Calu3 (cell line): ENCODE data around the gene ZFP36L2. TPM values are rescaled to one million over a fixed set of nuclear protein-coding genes. Genes with fewer than 3 reads are reported as not detected.

Experiments
- BruUV-seq: library from RNA; stranded (reverse); fragments of 400-500 nt; replicated peaks from 2 replicates; lab custom pipeline; 2021; lab: Mats Ljungman, UMichigan
- CTCF ChIA-PET: fragments of 300-600 bp; sonication (Branson Sonifier 250); formaldehyde crosslinking; loops from one replicate; lab custom pipeline; 2022; ENCODE audit warnings: antibody characterized with exemption; lab: Charles Lee
- DNase-seq: peaks from one replicate; pipeline ENCODE4 v3.0.0; 2022
- H3K27ac Mint-ChIP-seq: one replicate; pipeline ENCODE4 v1.8.0; 2022; ENCODE audit warnings: mixed read lengths; ENCODE audit not compliant: unreplicated experiment
- H3K27me3 Mint-ChIP-seq: one replicate; pipeline ENCODE4 v1.8.0; 2022; ENCODE audit warnings: mixed read lengths; ENCODE audit not compliant: unreplicated experiment
- H3K36me3 Mint-ChIP-seq: one replicate; pipeline ENCODE4 v1.8.0; 2022; ENCODE audit warnings: mild to moderate bottlenecking, moderate library complexity, mixed read lengths; ENCODE audit not compliant: insufficient read depth, unreplicated experiment
- H3K4me1 Mint-ChIP-seq: one replicate; pipeline ENCODE4 v1.8.0; 2022; ENCODE audit warnings: mild to moderate bottlenecking, low read depth, mixed read lengths; ENCODE audit not compliant: unreplicated experiment
- H3K4me3 Mint-ChIP-seq: one replicate; pipeline ENCODE4 v1.8.0; 2022; ENCODE audit warnings: mild to moderate bottlenecking, low read depth, moderate library complexity, mixed read lengths; ENCODE audit not compliant: unreplicated experiment
- H3K9me3 Mint-ChIP-seq: one replicate; pipeline ENCODE4 v1.8.0; 2022; ENCODE audit warnings: low read depth, mixed read lengths; ENCODE audit not compliant: unreplicated experiment
- intact Hi-C: fragments of 100-400 bp; cut with micrococcal nuclease; formaldehyde crosslinking; loops from one replicate; pipeline ENCODE4 v1.10.0; 2022; ENCODE audit not compliant: unreplicated experiment
- total RNA-seq: library from RNA; stranded (reverse); gene quantifications from 2 replicates; pipeline ENCODE4 v1.2.3, GENCODE V29; 2022
- TF ChIP-seq, protein P1 (sequence below): fragments of 200-600 bp; IDR thresholded peaks from one replicate; pipeline ENCODE4 v1.8.0; 2022; ENCODE audit warnings: antibody characterized with exemption; ENCODE audit not compliant: unreplicated experiment

ZFP36L2 gene
- total RNA-seq, 1 experiment from 2014 or later = 90.7 TPM

- intact Hi-C loops = loop anchor here (1.0 kb wide), 1 partner anchor 25 kb away; no protein-coding TSS in a partner anchor
- Mint-ChIP-seq H3K27me3 (no peaks in the 10 kb centered on the region), H3K9me3 (no peaks in the 10 kb centered on the region), H3K36me3 (peaks cover 54% of the 10 kb centered on the region), H3K4me3 (peak overlapping the region; percentile 98), H3K4me1 (peaks cover 35% of the 10 kb centered on the region), H3K27ac (peak overlapping the region; percentile 84)
- CTCF ChIA-PET = interaction anchor here (0.7 to 1.9 kb wide), 5 partner anchors 19 to 348 kb away, joined by 3 to 10 read pairs (median 4); no protein-coding TSS in a partner anchor
- TF ChIP-seq, protein P1, sequence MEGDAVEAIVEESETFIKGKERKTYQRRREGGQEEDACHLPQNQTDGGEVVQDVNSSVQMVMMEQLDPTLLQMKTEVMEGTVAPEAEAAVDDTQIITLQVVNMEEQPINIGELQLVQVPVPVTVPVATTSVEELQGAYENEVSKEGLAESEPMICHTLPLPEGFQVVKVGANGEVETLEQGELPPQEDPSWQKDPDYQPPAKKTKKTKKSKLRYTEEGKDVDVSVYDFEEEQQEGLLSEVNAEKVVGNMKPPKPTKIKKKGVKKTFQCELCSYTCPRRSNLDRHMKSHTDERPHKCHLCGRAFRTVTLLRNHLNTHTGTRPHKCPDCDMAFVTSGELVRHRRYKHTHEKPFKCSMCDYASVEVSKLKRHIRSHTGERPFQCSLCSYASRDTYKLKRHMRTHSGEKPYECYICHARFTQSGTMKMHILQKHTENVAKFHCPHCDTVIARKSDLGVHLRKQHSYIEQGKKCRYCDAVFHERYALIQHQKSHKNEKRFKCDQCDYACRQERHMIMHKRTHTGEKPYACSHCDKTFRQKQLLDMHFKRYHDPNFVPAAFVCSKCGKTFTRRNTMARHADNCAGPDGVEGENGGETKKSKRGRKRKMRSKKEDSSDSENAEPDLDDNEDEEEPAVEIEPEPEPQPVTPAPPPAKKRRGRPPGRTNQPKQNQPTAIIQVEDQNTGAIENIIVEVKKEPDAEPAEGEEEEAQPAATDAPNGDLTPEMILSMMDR = no peak
- no TSS peak for BruUV-seq
- DNase-seq = peak; percentile 64
Measured at GRCh38 chr2:43218702-43219382, 7.6 kb downstream of the ZFP36L2 start.

DNA sequence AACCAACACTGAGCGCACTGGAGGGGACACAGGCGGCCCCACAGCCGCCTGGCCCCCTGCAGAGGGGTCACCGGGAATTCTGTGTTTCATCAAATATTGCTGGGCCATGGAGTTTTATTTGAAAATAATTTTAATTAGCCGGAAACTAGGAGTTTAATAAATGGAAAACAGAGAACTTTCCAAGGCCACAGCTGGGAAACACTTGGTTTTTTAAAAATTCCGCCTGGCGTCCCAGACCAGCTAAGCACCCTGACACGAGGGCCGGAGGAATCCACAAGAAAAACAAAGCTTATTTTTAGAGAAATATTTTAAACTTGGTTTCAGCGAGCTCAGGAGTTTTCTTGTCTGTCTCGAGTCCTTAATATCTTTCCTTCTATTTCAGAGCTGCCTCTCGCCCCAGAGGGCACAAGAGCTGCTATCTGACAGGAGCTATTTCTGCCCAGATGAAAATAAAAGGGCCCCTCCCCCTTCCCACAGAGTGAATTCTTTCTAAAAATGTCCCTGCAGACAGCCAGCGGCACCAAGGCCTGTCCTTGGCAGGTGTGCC lies 8.2 kb downstream of the ZFP36L2 start:
- DNase-seq = no peak
- Mint-ChIP-seq H3K4me1 (peaks cover 35% of the 10 kb centered on the region), H3K36me3 (peaks cover 48% of the 10 kb centered on the region), H3K27ac (peak overlapping the region; percentile 84), H3K9me3 (no peaks in the 10 kb centered on the region), H3K27me3 (no peaks in the 10 kb centered on the region), H3K4me3 (peak overlapping the region; percentile 98)
- no TSS peak for BruUV-seq
- intact Hi-C loops = loop anchor here (1.0 kb wide), 1 partner anchor 24 kb away; no protein-coding TSS in a partner anchor
- TF ChIP-seq, protein P1 = no peak
- CTCF ChIA-PET = interaction anchor here (0.6 to 1.3 kb wide), 6 partner anchors 18 to 347 kb away, joined by 3 to 4 read pairs (median 4); no protein-coding TSS in a partner anchor

DNA sequence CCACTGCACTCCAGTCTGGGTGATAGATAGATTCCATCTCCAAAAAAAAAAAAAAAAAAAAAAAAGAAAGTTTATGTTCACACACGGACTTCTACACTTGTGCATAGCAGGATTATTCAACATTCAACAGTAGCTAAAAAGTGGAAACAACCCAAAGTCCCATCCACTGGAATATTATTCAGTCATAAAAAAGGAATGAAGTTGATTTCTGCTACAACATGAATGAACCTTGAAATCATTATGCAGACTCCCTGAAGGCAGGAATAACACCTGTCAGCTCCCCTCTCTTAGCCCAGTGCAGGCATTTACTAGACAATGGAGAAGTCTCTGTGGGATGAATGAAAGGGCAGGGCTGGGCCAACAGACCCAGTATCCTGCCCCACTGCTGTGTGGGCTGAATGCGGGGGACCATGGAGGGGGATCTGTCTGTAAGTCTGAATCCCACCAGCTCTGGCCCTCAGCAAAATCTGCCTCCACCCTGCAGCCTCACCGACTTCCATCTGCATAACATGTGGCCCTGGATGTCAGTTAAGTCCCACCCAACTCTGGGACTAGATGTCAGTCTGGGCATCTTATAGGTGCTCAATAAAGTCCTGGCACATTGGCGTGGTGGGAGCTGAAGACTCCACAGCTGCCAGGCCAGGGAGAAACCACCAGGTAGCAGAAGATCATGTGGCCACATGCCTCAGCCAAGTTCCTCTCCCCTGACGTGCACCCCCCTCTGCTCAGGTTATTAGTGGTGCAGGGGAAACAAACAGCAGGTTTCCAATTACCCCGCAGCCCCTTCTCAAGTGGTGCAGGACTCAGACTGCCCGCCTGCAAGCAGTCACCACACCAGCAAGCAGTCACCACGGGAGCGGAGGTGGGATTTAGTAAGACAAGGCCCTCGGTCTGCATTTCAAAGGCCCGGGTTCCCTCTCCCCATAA lies 8.9 kb downstream of the ZFP36L2 start:
- DNase-seq = no peak
- no TSS peak for BruUV-seq
- H3K36me3 Mint-ChIP-seq = peaks cover 41% of the 10 kb centered on the region
- intact Hi-C loops = loop anchor here (1.0 kb wide), 1 partner anchor 23 kb away; no protein-coding TSS in a partner anchor
- CTCF ChIA-PET = interaction anchor here (0.6 to 1.3 kb wide), 4 partner anchors 18 to 243 kb away, joined by 3 to 4 read pairs (median 4); no protein-coding TSS in a partner anchor
- H3K9me3 Mint-ChIP-seq = no peaks in the 10 kb centered on the region
- TF ChIP-seq, protein P1 = no peak
- peaks cover 43% of the 10 kb centered on the region for H3K4me1 Mint-ChIP-seq
- H3K27ac Mint-ChIP-seq = no peak overlapping the region
- no peaks in the 10 kb centered on the region for H3K27me3 Mint-ChIP-seq
- no peak overlapping the region for H3K4me3 Mint-ChIP-seq

GRCh38 chr2:43216629-43217028 lies 9.8 kb downstream of the ZFP36L2 start:
- Mint-ChIP-seq H3K36me3 (peaks cover 32% of the 10 kb centered on the region), H3K27me3 (no peaks in the 10 kb centered on the region), H3K4me3 (no peak overlapping the region), H3K9me3 (no peaks in the 10 kb centered on the region), H3K27ac (no peak overlapping the region), H3K4me1 (peaks cover 45% of the 10 kb centered on the region)
- no TSS peak for BruUV-seq
- DNase-seq = no peak
- TF ChIP-seq, protein P1 = no peak
- intact Hi-C loops = no loop called here
- CTCF ChIA-PET = no interaction called here
